ENCODE results near the gene GJB3. TPM values are rescaled to one million over a fixed set of nuclear protein-coding genes. Genes with fewer than 3 reads are reported as not detected.

Gene GJB3
- 3.3 to 8.0 TPM (median 5.1 TPM) in 5 replicates for total RNA-seq (2022; extraction: Qiagen RNA extraction; ENCODE audit: low read depth)

GRCh38 chr1:34781071-34781843 lies at the start of gene GJB3:
Gene GJB3, plus strand, starts transcription at chr1:34781214. Its CDS starts 3,549 bp downstream, at chr1:34784763.

GRCh38 chr1:34754964-34755637 lies 25.9 kb upstream of the GJB3 start, which contains the start of gene GJB5:
Gene GJB5, plus strand, starts transcription at chr1:34755047. Its CDS starts 2,284 bp downstream, at chr1:34757331.

GRCh38 chr1:34759503-34760357 lies 21.3 kb upstream of the GJB3 start, which contains the start of gene GJB4:
Gene GJB4, plus strand, starts transcription at chr1:34759740. Its CDS starts 1,515 bp downstream, at chr1:34761255.

GRCh38 chr1:34792868-34793727 lies 12.1 kb downstream of the GJB3 start, which contains the start of gene GJA4:
Gene GJA4, plus strand, starts transcription at chr1:34792999. Its CDS starts 1,215 bp downstream, at chr1:34794214.

Other genes starting within 250 kb of the GJB3 start
- gene GJB5, start 26.2 kb upstream of the GJB3 start, total RNA-seq (2022; extraction: Qiagen RNA extraction; ENCODE audit: low read depth), result 0.03 to 0.13 TPM (median 0.09 TPM) in 3 of 5 replicates, not detected in the others
- 0.07 to 0.15 TPM (median 0.12 TPM) in 4 of 5 replicates, not detected in the other for gene GJB4, start 21.5 kb upstream of the GJB3 start, total RNA-seq (2022; extraction: Qiagen RNA extraction; ENCODE audit: low read depth)
- not detected in 5 replicates for gene GJA4, start 11.8 kb downstream of the GJB3 start, total RNA-seq (2022; extraction: Qiagen RNA extraction; ENCODE audit: low read depth)
- gene SMIM12, start 78.5 kb downstream of the GJB3 start, total RNA-seq (2022; extraction: Qiagen RNA extraction; ENCODE audit: low read depth), result 33.7 to 59.6 TPM (median 54.0 TPM) in 5 replicates
- 0.09 to 0.34 TPM (median 0.27 TPM) in 5 replicates for gene DLGAP3, start 148.4 kb downstream of the GJB3 start, total RNA-seq (2022; extraction: Qiagen RNA extraction; ENCODE audit: low read depth)
- 14.5 to 19.9 TPM (median 16.7 TPM) in 5 replicates for gene TMEM35B, start 204.1 kb downstream of the GJB3 start, total RNA-seq (2022; extraction: Qiagen RNA extraction; ENCODE audit: low read depth)